AG09309 (cell line): ENCODE results near the gene TAS2R1.

Experiments used
- DNase-seq: peaks from one replicate; pipeline ENCODE4 v3.0.0-alpha.2; 2010; ENCODE audit warnings: low read depth
- H3K4me3 ChIP-seq: 2 replicates; pipeline ENCODE4 v1.5.1; 2011; ENCODE audit warnings: mild to moderate bottlenecking, low read depth, low read length, moderate library complexity; ENCODE audit not compliant: control insufficient read depth
- TF ChIP-seq, protein P1 (sequence below): IDR thresholded peaks from 2 replicates; pipeline ENCODE4 v1.5.1; 2011; ENCODE audit warnings: mild to moderate bottlenecking, low read depth, low read length, inconsistent platforms; ENCODE audit not compliant: insufficient read depth, control insufficient read depth; ENCODE audit errors: missing control alignments

The TAS2R1 gene, protein sequence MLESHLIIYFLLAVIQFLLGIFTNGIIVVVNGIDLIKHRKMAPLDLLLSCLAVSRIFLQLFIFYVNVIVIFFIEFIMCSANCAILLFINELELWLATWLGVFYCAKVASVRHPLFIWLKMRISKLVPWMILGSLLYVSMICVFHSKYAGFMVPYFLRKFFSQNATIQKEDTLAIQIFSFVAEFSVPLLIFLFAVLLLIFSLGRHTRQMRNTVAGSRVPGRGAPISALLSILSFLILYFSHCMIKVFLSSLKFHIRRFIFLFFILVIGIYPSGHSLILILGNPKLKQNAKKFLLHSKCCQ

DNA sequence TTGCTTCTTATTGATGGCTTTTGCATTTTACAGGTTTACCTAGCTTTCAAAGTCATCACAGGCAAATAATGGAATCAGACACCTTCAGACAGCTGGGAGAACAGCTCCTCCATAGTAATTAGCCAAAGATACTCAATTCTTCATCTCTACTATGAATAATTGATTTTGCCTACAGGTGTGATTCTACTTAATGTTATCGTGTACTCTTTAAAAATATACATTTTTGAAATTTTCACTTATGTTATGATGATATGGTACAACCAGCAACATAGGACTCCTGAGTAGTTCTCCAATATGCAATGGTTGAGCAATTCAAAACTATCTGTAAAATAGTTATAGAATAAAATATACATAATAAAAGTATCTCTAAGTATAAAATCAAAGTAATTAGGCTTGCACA is at the start of gene TAS2R1:
TSS of gene TAS2R1 (minus strand) at position 101 of the 400 bp plus-strand sequence. CDS start 319 bp downstream, outside the sequence.
- TF ChIP-seq, protein P1, sequence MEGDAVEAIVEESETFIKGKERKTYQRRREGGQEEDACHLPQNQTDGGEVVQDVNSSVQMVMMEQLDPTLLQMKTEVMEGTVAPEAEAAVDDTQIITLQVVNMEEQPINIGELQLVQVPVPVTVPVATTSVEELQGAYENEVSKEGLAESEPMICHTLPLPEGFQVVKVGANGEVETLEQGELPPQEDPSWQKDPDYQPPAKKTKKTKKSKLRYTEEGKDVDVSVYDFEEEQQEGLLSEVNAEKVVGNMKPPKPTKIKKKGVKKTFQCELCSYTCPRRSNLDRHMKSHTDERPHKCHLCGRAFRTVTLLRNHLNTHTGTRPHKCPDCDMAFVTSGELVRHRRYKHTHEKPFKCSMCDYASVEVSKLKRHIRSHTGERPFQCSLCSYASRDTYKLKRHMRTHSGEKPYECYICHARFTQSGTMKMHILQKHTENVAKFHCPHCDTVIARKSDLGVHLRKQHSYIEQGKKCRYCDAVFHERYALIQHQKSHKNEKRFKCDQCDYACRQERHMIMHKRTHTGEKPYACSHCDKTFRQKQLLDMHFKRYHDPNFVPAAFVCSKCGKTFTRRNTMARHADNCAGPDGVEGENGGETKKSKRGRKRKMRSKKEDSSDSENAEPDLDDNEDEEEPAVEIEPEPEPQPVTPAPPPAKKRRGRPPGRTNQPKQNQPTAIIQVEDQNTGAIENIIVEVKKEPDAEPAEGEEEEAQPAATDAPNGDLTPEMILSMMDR, result no peak
- no peak for DNase-seq
- no peak within 1 kb of the TSS for H3K4me3 ChIP-seq

DNA sequence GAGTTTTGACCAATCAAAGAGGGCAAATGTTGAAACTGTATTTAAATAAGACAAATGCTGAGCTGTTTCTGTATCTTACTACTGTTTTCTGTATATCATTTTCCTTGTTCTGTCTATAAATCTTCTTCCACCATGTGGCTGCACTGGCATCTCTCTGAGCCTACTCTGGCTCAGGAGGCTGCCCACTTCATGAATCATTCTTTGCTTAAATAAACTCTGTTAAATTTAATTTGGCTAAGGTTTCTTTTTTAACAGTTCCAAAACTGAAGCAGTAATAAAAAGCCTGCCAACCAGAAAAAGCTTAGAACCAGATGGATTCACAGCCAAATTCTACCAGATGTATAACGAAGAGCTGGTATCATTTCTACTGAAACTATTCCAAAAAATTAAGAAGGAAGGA is 40.2 kb upstream of the TAS2R1 start:
- no peak for DNase-seq
- TF ChIP-seq, protein P1, result no peak
- H3K4me3 ChIP-seq, result no peak overlapping the region

DNA sequence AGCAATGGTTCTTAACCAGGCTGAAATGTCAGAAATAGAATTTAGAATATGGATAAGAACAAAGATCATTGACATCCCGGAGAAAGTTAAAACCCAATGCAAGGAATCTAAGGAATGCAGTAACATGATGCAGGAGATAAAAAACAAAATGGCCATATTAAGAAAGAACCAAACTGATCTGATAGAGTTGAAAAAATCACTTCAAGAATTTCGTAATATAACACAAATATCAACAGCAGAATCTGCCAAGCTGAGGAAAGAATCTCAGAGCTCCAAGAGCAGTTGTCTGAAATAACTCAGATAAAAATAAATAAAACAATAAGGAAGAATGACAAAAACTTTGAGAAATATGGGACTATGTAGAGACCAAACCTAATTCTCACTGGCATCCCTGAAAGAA is 37.8 kb upstream of the TAS2R1 start:
- no peak overlapping the region for H3K4me3 ChIP-seq
- TF ChIP-seq, protein P1, result no peak
- no peak for DNase-seq

DNA sequence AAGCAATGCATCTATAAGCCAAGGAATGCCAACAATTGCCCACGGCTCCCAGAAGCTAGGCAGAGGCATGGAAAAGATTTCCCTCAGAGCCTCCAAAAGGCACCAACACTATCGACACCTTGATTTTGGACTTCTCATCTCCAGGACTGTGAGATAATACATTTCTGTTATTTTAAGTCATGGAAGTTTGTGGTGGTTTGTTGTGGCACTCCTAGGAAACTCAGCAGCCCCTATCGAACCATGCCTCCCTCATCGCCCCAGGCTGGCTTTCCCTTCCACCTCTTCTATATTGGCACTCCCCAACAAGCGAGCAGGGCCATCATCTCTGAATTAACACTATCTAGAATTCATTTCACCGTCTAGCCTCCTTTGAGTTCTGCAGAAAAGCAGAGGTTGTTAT is 33.7 kb upstream of the TAS2R1 start:
- no peak for DNase-seq
- no peak overlapping the region for H3K4me3 ChIP-seq
- TF ChIP-seq, protein P1, result no peak

DNA sequence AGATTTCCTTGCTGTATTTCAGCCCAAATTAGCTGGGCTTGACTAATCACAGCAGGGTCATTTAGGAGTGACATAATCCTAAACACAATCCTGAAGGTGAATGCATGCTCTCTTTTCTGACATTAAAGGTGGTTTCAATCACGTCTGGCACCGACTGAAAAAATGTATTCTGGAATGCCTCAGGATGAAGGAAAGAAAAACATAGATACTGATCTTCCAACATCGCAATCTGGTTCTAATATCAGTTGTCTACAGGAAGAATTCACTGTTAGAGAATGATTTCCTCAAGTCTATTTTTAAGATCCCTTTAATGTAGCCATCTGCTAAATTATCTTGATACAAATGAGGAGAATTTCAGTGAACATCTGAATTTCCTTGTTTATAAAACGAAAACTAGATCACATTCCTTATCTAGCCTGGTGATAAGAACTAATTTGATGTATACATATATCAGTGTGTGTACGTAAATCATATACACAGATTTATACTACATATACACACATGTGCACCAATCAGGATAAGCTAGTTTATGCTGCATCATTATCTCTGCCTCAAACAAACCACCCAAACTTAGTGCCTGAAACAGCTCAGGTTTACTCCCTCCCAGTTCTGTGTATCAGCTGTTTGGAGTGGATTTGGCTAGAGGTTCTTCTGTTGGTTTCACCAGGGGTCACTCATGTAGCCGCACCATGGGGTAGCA is 31.3 kb upstream of the TAS2R1 start:
- DNase-seq, result no peak

DNA sequence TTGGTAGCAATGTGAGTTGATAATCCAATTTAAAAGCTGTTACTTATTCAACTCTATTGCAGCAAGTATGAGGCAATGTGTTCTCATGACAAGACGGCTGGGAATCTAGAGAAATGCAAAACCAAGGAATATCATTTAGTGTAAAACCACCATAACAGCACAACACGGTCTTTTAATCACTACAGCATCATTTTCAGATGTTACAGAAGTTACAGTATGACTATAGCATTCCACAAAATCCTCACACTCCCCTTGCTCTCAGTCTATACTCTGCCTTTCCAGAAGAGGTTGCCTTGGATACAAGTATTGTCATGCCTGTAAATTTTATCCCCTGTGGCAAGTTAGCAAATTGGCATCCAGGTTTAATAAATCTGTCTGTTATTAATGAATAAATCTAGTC is 28.6 kb upstream of the TAS2R1 start:
- TF ChIP-seq, protein P1, result no peak
- H3K4me3 ChIP-seq, result no peak overlapping the region
- DNase-seq, result peak; percentile 78

More for the DNA sequence above, 31.3 kb upstream of the TAS2R1 start:
- no peak overlapping the region for H3K4me3 ChIP-seq
- TF ChIP-seq, protein P1, result no peak

DNA sequence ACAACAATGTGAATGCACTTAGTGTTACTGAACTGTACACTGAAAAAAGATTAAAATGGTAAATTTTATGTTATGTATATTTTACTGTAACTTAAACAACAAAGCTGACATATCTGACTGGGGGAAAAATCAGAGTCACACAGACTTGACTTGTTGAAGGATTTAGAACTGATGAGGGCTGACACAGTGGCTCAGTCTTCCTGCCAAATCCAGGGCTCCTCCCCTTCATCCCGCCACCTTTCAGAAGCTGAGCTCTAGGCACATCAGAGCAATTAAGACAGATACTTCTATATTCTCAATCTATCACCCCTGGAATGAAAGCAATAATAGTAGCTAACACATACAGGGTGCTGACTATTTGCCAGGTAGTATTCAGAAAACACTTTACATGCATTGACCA is 27.7 kb upstream of the TAS2R1 start:
- TF ChIP-seq, protein P1, result no peak
- no peak for DNase-seq
- no peak overlapping the region for H3K4me3 ChIP-seq
